Activated T-helper 2 cell treated with anti-CD3 and anti-CD28 coated beads, Interferon-gamma antibody, Interleukin-2, Interleukin-4, amounts not matched to agents 10 μg/mL and 5 μg/mL and 100 μg/mL, durations not matched to agents 14 hours and 24 hours and 36 hours (primary cell): ENCODE data around the gene HOXB2. TPM values are rescaled to one million over a fixed set of nuclear protein-coding genes. Genes with fewer than 3 reads are reported as not detected.
"Not testable (repeated sequence)": the region's sequence is repeated elsewhere in the genome, so short reads cannot be mapped to it uniquely, and the experiment has no call there.

Experiments
- DNase-seq: peaks from one replicate; pipeline ENCODE4 v3.0.0; 2021; ENCODE audit warnings: low spot score
- H3K27ac Mint-ChIP-seq: one replicate; pipeline ENCODE4 v1.8.0; 2021; ENCODE audit warnings: mixed read lengths
- H3K27me3 Mint-ChIP-seq: one replicate; pipeline ENCODE4 v1.8.0; 2021; ENCODE audit warnings: low read depth, mixed read lengths
- H3K36me3 Mint-ChIP-seq: one replicate; pipeline ENCODE4 v1.8.0; 2021; ENCODE audit warnings: low read depth, mixed read lengths
- H3K4me1 Mint-ChIP-seq: one replicate; pipeline ENCODE4 v1.8.0; 2021; ENCODE audit warnings: low read depth, mixed read lengths
- H3K4me3 Mint-ChIP-seq: one replicate; pipeline ENCODE4 v1.8.0; 2021; ENCODE audit warnings: low read depth, mild to moderate bottlenecking, moderate library complexity, mixed read lengths
- H3K9me3 Mint-ChIP-seq: one replicate; pipeline ENCODE4 v1.8.0; 2021; ENCODE audit warnings: mixed read lengths
- intact Hi-C: fragments of 100-400 bp; cut with micrococcal nuclease; formaldehyde crosslinking; loops from one replicate; pipeline ENCODE4 v1.15.1; 2023
- total RNA-seq: library from RNA; stranded (reverse); gene quantifications from 2 replicates; pipeline ENCODE4 v1.2.3, GENCODE V29; 2022

HOXB2 gene
- total RNA-seq, 1 donor from 2014 or later, result 22.2 TPM

DNA sequence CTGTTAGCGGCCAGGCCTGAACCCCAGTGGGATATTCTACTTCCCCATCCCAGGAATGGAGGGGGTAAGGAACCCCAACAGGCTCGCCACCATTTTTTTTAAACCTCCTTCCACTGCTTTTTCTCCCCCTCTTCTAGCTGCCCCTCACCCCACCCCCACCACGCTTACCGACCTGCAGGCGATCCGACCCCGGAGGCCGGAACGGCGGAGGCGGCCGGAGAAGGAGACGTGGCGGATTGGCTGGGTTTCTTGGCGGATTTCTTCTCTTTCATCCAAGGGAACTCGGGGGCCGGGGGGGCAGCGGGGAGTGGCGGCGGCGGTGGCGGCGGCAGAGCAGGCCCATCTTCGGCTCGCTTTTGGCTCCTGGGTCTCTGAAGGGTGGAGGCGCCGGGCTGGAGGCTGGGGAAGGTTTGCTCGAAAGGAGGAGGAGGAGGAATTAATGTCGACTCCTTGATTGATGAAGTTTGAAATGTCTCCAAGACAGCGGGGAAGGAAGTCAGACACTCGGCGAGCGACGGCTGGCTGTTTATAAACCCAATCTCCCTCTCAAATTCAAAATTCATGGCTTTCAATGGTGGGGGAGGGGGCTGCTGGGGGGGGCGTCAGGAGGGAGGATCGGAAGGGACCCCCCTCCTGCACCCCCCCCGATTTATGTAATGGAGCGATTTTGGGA is 424 bp downstream of the HOXB2 start:
- H3K36me3 Mint-ChIP-seq, result peaks cover 14% of the 10 kb centered on the region
- intact Hi-C loops, result loop anchor here (5.0 kb wide), 1 partner anchor 517 kb away; no protein-coding TSS in a partner anchor
- peak overlapping the region; percentile 94 for H3K4me3 Mint-ChIP-seq
- peaks cover 1% of the 10 kb centered on the region for H3K27me3 Mint-ChIP-seq
- H3K9me3 Mint-ChIP-seq, result no peaks in the 10 kb centered on the region
- DNase-seq, result peak; percentile 29
- H3K4me1 Mint-ChIP-seq, result peaks cover 43% of the 10 kb centered on the region
- peak overlapping the region; percentile 94 for H3K27ac Mint-ChIP-seq

DNA sequence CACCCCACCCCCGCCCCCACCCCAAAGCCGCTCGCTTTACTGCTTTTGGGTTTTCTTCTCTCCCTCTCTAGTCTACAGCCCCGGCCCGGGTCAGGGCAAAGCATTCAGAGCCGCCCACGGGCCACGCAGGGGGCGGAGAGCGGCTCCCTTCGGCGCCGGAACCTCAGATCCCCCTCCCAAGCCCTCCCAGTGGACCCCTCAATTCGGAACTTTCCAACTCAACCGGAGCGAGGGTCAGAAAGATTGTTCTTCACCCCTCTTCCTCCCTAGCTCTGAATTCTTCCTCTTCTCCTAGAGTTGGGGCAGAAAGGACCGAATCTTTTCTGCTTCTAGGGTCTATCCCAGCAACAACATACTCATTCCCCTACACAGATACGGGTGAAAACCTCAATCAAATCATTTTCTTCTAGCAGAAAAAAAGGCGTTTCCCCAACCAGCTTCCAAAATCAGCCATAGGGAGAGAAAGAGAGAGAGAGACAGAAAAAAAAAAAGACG is 1.0 kb downstream of the HOXB2 start:
- Mint-ChIP-seq H3K27ac (peak overlapping the region; percentile 94), H3K4me3 (peak overlapping the region; percentile 94), H3K9me3 (no peaks in the 10 kb centered on the region), H3K27me3 (peaks cover 1% of the 10 kb centered on the region), H3K4me1 (peaks cover 40% of the 10 kb centered on the region), H3K36me3 (peaks cover 14% of the 10 kb centered on the region)
- intact Hi-C loops, result loop anchor here (2.0 to 5.0 kb wide), 2 partner anchors 51 to 517 kb away; no protein-coding TSS in a partner anchor
- peak; percentile 40 for DNase-seq

DNA sequence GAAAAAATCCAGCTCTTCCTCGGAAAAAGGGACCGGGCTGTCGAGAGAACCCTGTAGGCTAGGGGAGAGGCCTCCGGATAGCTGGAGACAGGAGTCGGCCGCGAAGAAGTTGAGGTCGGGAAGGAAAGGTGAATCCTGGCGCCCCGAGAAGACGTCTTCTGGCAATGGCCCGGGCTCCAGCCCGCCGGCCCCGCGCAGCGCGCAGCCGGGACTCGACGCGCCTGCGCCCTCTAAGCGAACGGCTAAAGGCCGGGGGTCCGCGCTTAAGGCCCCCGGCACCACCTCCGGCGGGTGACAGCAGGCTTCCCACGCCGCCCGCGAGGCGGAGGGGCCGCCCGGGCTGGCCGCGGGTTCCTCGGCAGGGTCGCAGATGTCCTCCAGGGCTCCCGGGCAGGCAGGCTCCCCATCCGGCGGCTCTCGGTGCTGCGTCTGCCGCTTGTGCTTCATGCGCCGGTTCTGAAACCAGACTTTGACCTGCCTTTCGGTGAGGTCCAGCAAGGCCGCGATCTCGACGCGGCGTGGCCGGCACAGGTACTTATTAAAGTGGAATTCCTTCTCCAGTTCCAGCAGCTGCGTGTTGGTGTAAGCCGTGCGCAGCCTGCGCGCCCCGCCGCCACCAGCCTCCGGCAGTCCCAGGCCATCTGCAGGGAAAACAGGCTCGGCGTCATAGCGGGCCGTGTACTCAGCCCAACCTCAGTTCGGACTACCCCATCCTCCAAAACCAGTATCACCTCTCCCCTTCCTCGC is 1.6 kb downstream of the HOXB2 start:
- Mint-ChIP-seq H3K4me1 (peaks cover 36% of the 10 kb centered on the region), H3K27ac (peak overlapping the region; percentile 94), H3K36me3 (peaks cover 14% of the 10 kb centered on the region), H3K4me3 (peak overlapping the region; percentile 94), H3K9me3 (no peaks in the 10 kb centered on the region), H3K27me3 (peaks cover 1% of the 10 kb centered on the region)
- intact Hi-C loops, result loop anchor here (2.0 to 5.0 kb wide), 2 partner anchors 50 to 516 kb away; no protein-coding TSS in a partner anchor
- DNase-seq, result peak; percentile 63

DNA sequence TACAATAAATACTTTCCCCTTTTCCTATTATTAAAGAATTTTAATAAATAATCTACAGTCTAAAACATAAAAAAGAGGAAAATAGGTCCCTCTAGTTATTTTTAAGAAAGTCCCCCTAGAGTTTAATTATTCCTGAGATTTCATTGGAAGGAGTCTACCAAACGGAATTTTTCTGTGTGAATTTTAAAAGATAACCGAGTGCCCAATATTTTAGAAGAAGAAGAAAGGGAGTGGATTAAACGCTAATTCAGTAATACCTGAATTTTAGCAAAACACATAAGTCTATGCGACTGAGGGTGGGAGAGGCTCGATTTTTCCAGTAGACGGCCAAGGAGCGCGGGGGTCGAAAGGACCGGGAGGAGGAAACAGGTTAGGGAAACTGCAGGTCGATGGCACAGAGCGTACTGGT is 2.2 kb downstream of the HOXB2 start:
- peaks cover 14% of the 10 kb centered on the region for H3K36me3 Mint-ChIP-seq
- no peak for DNase-seq
- H3K4me3 Mint-ChIP-seq, result peak overlapping the region; percentile 94
- peaks cover 1% of the 10 kb centered on the region for H3K27me3 Mint-ChIP-seq
- no peaks in the 10 kb centered on the region for H3K9me3 Mint-ChIP-seq
- H3K27ac Mint-ChIP-seq, result peak overlapping the region; percentile 85
- peaks cover 32% of the 10 kb centered on the region for H3K4me1 Mint-ChIP-seq
- intact Hi-C loops, result loop anchor here (2.0 to 5.0 kb wide), 2 partner anchors 50 to 515 kb away; no protein-coding TSS in a partner anchor

DNA sequence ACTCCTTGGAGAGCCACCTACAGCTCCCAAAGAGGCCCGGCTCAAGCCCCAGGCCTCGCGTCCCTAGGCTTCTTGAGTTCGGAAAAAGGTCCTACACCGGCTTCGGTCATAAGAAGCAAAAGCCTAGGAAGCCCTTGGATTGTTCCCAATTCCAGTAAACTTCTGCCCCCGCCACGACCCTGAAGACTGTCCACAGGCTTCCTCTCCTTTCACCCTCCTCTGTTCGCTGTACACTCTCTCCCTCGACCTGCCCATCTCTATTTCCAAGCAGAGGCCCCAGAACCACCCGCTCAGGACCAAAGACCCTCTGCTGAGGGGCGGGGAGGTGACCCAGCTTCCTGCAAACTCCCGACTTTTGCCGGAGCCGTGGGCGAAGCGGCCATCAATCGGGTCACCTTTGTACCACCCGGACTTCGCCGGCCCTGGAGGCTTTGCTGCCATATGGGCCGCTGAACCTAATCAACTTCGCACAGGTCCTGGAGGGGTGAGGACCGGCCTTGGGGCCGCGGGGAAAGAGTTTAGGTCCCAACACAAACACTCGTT is 2.7 kb downstream of the HOXB2 start:
- DNase-seq, result peak; percentile 18
- H3K36me3 Mint-ChIP-seq, result peaks cover 14% of the 10 kb centered on the region
- no peaks in the 10 kb centered on the region for H3K9me3 Mint-ChIP-seq
- intact Hi-C loops, result loop anchor here (2.0 to 5.0 kb wide), 2 partner anchors 49 to 515 kb away; no protein-coding TSS in a partner anchor
- H3K4me3 Mint-ChIP-seq, result peak overlapping the region; percentile 94
- H3K27ac Mint-ChIP-seq, result peak overlapping the region; percentile 95
- H3K27me3 Mint-ChIP-seq, result peaks cover 4% of the 10 kb centered on the region
- H3K4me1 Mint-ChIP-seq, result peaks cover 28% of the 10 kb centered on the region

DNA sequence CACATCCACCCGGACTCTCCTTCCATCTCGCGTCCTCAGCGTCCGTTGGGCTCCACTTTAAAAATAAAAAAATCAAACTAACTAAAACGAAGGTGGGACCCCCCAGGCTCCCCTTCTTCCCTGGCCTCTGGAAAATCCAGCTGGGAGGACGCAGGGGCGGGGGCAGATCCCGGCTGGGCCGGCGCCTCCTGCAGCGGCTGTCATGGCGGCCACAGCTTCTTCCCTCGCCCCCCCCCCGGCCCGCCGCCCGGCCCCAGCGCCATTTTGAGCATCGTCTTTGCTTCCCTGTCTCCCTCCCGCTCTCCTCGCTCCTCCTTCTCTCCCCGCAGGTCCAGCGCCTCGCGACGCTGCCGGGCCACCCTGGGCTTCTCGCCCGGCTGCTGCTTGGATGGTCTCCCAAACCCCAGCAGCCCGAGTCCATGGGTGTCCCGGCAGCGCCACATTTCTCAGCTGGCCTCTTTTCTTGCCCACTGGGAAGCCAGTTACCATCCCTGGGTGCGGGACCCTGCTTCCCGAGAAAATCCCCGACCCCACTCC is 3.3 kb downstream of the HOXB2 start:
- peak; percentile 30 for DNase-seq
- peaks cover 5% of the 10 kb centered on the region for H3K27me3 Mint-ChIP-seq
- intact Hi-C loops, result loop anchor here (2.0 to 5.0 kb wide), 2 partner anchors 49 to 514 kb away; no protein-coding TSS in a partner anchor

DNA sequence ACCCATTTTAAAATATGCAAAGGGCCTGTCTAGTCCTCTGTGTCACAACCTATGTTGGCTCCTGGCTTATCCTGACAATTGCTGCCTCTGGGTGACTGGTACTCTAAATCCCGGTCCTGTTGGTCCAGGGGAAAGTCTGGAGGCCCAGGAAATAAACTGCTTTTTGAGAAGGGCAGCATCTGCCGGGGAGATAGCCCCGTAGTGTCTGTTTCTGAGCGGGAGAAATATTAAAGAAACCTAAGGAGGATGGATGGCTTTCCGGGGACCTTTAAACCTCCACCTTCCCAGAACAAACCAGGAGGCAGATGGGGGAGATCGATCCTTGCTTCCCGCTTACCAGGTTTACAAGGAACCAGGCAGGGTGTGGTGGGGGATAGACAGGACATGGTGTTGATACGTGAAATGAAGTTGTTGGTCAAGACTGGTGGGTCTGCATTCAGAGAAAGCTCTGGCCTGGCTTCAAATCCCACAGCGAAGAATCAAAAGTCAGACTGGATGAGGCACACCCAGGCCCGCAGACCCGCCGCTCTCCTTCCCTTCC is 3.8 kb downstream of the HOXB2 start:
- Mint-ChIP-seq H3K27me3 (peaks cover 5% of the 10 kb centered on the region), H3K36me3 (peaks cover 14% of the 10 kb centered on the region), H3K9me3 (no peaks in the 10 kb centered on the region), H3K4me1 (peaks cover 17% of the 10 kb centered on the region), H3K4me3 (peak overlapping the region; percentile 94), H3K27ac (peak overlapping the region; percentile 95)
- DNase-seq, result no peak
- intact Hi-C loops, result loop anchor here (5.0 kb wide), 1 partner anchor 514 kb away; no protein-coding TSS in a partner anchor

More for the DNA sequence above, 3.3 kb downstream of the HOXB2 start:
- Mint-ChIP-seq H3K4me3 (peak overlapping the region; percentile 94), H3K27ac (peak overlapping the region; percentile 95), H3K36me3 (peaks cover 14% of the 10 kb centered on the region), H3K9me3 (no peaks in the 10 kb centered on the region), H3K4me1 (peaks cover 22% of the 10 kb centered on the region)

DNA sequence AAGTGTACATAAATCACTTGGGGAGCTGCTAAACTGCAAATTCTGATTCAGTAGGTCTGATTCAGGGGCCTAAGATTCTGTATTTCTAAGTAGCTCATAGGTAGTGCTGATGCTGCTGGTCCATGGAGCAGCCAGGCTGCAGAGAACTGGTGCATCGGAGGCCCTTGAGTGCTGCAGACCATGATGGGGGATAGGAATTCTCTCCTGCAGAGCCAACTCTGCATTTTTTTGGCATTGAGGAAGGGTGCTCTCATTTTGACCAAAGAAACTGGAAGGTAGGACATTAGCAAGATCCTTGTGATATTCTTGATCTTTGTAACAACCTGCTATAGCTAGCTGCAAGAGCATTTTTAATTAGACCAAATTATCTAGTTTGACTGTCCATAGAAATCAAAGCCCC is 4.7 kb downstream of the HOXB2 start:
- H3K4me1 Mint-ChIP-seq, result peaks cover 8% of the 10 kb centered on the region
- intact Hi-C loops, result loop anchor here (5.0 kb wide), 1 partner anchor 513 kb away; no protein-coding TSS in a partner anchor
- peaks cover 5% of the 10 kb centered on the region for H3K27me3 Mint-ChIP-seq
- H3K27ac Mint-ChIP-seq, result peak overlapping the region; percentile 34
- no peak for DNase-seq
- H3K36me3 Mint-ChIP-seq, result peaks cover 14% of the 10 kb centered on the region
- peak overlapping the region; percentile 41 for H3K4me3 Mint-ChIP-seq
- H3K9me3 Mint-ChIP-seq, result no peaks in the 10 kb centered on the region

DNA sequence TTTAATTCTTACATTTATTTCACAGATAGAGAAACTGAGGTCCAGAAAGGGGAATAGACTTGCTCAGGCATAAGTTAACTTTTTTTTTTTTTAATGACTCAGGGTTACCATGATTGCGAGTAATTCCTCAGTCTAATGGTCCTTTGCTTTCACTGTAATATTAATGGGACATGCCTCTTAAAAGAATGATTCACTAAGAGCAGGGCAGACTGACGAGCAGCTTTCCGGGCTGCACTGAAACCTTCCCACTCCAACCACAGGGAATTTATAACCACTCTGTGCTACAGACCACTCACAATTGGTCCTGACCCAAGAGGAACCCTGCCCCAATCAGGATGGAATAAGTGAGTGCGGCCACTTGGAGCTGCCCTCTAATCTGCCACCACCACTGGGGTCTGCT is 5.7 kb downstream of the HOXB2 start:
- H3K9me3 Mint-ChIP-seq, result no peaks in the 10 kb centered on the region
- no peak overlapping the region for H3K27ac Mint-ChIP-seq
- H3K4me1 Mint-ChIP-seq, result peaks cover 7% of the 10 kb centered on the region
- H3K36me3 Mint-ChIP-seq, result peaks cover 14% of the 10 kb centered on the region
- peaks cover 5% of the 10 kb centered on the region for H3K27me3 Mint-ChIP-seq
- intact Hi-C loops, result no loop called here
- DNase-seq, result no peak
- no peak overlapping the region for H3K4me3 Mint-ChIP-seq

DNA sequence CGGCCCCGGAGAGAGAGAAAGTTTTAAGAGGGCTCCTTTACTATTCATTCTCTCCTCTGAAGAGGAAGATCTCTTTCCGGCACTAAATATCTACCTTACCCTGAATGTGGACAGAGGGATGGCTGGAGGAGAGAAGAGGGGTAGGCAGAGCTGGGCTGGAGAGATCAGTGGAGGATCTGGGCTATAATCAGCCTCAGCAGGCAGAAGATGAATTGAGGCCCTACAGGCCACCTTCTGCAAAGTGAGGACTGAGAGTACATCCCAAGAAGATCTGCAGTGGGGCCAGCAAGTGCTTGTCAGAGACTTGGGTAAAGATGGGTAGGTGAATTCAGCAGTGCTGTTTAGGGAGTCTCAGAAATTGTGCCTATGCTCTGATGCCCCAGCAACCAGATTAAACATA is 7.6 kb downstream of the HOXB2 start:
- Mint-ChIP-seq H3K36me3 (peaks cover 9% of the 10 kb centered on the region), H3K27me3 (peaks cover 9% of the 10 kb centered on the region)
- intact Hi-C loops, result no loop called here

DNA sequence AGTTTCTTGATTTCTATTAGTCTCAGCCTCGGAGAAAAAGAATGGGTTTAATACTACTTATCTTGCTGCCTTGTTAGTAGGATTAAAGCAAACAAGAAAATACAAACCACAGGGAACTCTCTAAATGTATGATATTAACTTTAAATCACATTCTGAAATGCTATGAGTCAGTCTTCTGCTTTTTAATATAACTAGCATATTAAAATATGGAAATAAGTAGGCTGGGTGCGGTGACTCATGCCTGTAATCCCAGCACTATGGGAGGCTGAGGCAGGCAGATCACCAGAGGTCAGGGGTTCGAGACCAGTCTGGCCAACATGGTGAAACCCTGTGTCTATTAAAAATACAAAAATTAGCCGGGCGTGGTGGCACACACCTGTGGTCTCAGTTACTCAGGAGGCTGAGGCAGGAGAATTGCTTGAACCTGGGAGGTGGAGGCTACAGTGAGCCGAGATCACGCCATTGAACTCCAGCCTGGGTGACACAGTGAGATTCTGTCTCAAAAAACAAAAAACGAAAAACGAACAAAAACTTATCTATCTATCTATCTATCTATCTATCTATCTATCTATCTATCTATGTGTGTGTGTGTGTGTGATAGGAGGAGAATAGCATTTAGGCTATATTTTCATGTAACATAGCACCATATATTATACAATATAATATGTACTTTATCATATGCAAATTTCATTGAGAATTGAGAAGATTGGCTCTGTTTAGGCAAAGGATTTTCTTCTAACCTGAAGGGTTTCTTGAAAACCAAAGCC is 8.9 kb downstream of the HOXB2 start:
- peaks cover 14% of the 10 kb centered on the region for H3K27me3 Mint-ChIP-seq
- DNase-seq, H3K36me3 Mint-ChIP-seq, H3K4me1 Mint-ChIP-seq, H3K9me3 Mint-ChIP-seq, H3K4me3 Mint-ChIP-seq, intact Hi-C loops, H3K27ac Mint-ChIP-seq: not testable (repeated sequence)

More for the DNA sequence above, 7.6 kb downstream of the HOXB2 start:
- no peak for DNase-seq
- Mint-ChIP-seq H3K9me3 (no peaks in the 10 kb centered on the region), H3K4me1 (peaks cover 5% of the 10 kb centered on the region), H3K4me3 (no peak overlapping the region), H3K27ac (no peak overlapping the region)
